Fibroblast of pulmonary artery (primary cell): ENCODE results near the gene MAGEA11.
"Not testable (repeated sequence)": the region's sequence is repeated elsewhere in the genome, so short reads cannot be mapped to it uniquely, and the experiment has no call there.

Source experiments
- DNase-seq: peaks from one replicate; pipeline ENCODE4 v3.0.0-alpha.2; 2010; ENCODE audit warnings: low read depth
- H3K4me3 ChIP-seq: replicated peaks from 2 replicates; pipeline ENCODE4 v1.5.1; 2011; ENCODE audit warnings: low read depth, mild to moderate bottlenecking, control low read depth, low read length, moderate library complexity
- CTCF ChIP-seq: IDR thresholded peaks from 2 replicates; pipeline ENCODE4 v1.5.1; 2011; ENCODE audit warnings: mild to moderate bottlenecking, control low read depth, low read length, inconsistent platforms; ENCODE audit errors: missing control alignments

Gene MAGEA11

GRCh38 chrX:149718757-149719156 lies 6.9 kb downstream of the MAGEA11 start:
- no peak overlapping the region for H3K4me3 ChIP-seq
- no peak for TF ChIP-seq CTCF
- DNase-seq, result no peak

GRCh38 chrX:149720021-149720689 lies 8.3 kb downstream of the MAGEA11 start:
- no peak overlapping the region for H3K4me3 ChIP-seq
- no peak for DNase-seq
- no peak for TF ChIP-seq CTCF

GRCh38 chrX:149721241-149721640 lies 9.4 kb downstream of the MAGEA11 start:
- not testable (repeated sequence) for DNase-seq, H3K4me3 ChIP-seq

- H3K4me3 ChIP-seq, result no peak overlapping the region
- TF ChIP-seq CTCF, result no peak
- no peak for DNase-seq
Measured at GRCh38 chrX:149721778-149722177, 9.9 kb downstream of the MAGEA11 start.

GRCh38 chrX:149723583-149724118 lies 11.8 kb downstream of the MAGEA11 start:
- not testable (repeated sequence) for H3K4me3 ChIP-seq, DNase-seq

- DNase-seq, H3K4me3 ChIP-seq: not testable (repeated sequence)
Measured at GRCh38 chrX:149727308-149727707, 15.4 kb downstream of the MAGEA11 start.

GRCh38 chrX:149742269-149742668 lies 30.4 kb downstream of the MAGEA11 start:
- not testable (repeated sequence) for DNase-seq, H3K4me3 ChIP-seq

GRCh38 chrX:149746390-149747007 lies 34.6 kb downstream of the MAGEA11 start:
- H3K4me3 ChIP-seq, DNase-seq: not testable (repeated sequence)

- no peak overlapping the region for H3K4me3 ChIP-seq
- no peak for TF ChIP-seq CTCF
- no peak for DNase-seq
Measured at GRCh38 chrX:149757206-149758067, 45.6 kb downstream of the MAGEA11 start.
